ENCODE data around the gene MEN1.
A peak's percentile ranks its signal among the peaks of the same experiment; 100 is the strongest.
"Not testable (repeated sequence)": the region's sequence is repeated elsewhere in the genome, so short reads cannot be mapped to it uniquely, and the experiment has no call there.

Gene MEN1

GRCh38 chr11:64810271-64810890 is at the start of gene MEN1:
MEN1 (minus strand) TSS chr11:64810551; CDS start chr11:64810109, 442 bp downstream.
- DNase-seq, result peak; percentile 89

- DNase-seq, result peak; percentile 76
Observed at GRCh38 chr11:64859542-64860414, 49.4 kb upstream of the MEN1 start.

- peak; percentile 71 for DNase-seq
Observed at GRCh38 chr11:64858467-64859263, 48.3 kb upstream of the MEN1 start.

- DNase-seq, result no peak
Observed at GRCh38 chr11:64857485-64857884, 47.1 kb upstream of the MEN1 start.

GRCh38 chr11:64856382-64857227 is 46.3 kb upstream of the MEN1 start:
- peak; percentile 85 for DNase-seq

GRCh38 chr11:64855596-64856304 is 45.4 kb upstream of the MEN1 start:
- no peak for DNase-seq

GRCh38 chr11:64854534-64855502 is 44.5 kb upstream of the MEN1 start:
- peak; percentile 40 for DNase-seq

GRCh38 chr11:64854157-64854533 is 43.8 kb upstream of the MEN1 start:
- no peak for DNase-seq

- DNase-seq, result no peak
Observed at GRCh38 chr11:64853709-64854108, 43.4 kb upstream of the MEN1 start.

GRCh38 chr11:64852804-64853509 is 42.6 kb upstream of the MEN1 start:
- no peak for DNase-seq

GRCh38 chr11:64851831-64852351 is 41.5 kb upstream of the MEN1 start:
- no peak for DNase-seq

GRCh38 chr11:64850979-64851567 is 40.7 kb upstream of the MEN1 start:
- peak; percentile 55 for DNase-seq

GRCh38 chr11:64849598-64850356 is 39.4 kb upstream of the MEN1 start:
- no peak for DNase-seq

GRCh38 chr11:64848826-64849597 is 38.7 kb upstream of the MEN1 start:
- DNase-seq, result no peak

GRCh38 chr11:64848214-64848825 is 38.0 kb upstream of the MEN1 start:
- no peak for DNase-seq

GRCh38 chr11:64846998-64847666 is 36.8 kb upstream of the MEN1 start:
- DNase-seq, result peak; percentile 90

GRCh38 chr11:64845776-64846129 is 35.4 kb upstream of the MEN1 start:
- not testable (repeated sequence) for DNase-seq
